Measurements from ENCODE around the gene FAM171A1.
"Not testable (repeated sequence)": the region's sequence is repeated elsewhere in the genome, so short reads cannot be mapped to it uniquely, and the experiment has no call there.

Gene FAM171A1

GRCh38 chr10:15370856-15371701, at the start of gene FAM171A1:
Gene FAM171A1 (minus strand): TSS chr10:15371289. CDS start chr10:15371052, 237 bp downstream.
- DNase-seq (ENCODE audit: low spot score): peak; percentile 34

- DNase-seq (ENCODE audit: low spot score): no peak
Observed at GRCh38 chr10:15420858-15421257, 49.8 kb upstream of the FAM171A1 start.

GRCh38 chr10:15419279-15419874, 48.3 kb upstream of the FAM171A1 start:
- DNase-seq (ENCODE audit: low spot score): peak; percentile 51

GRCh38 chr10:15416034-15416433, 44.9 kb upstream of the FAM171A1 start:
- no peak for DNase-seq (ENCODE audit: low spot score)

- no peak for DNase-seq (ENCODE audit: low spot score)
Observed at GRCh38 chr10:15411010-15411409, 39.9 kb upstream of the FAM171A1 start.

- DNase-seq (ENCODE audit: low spot score): not testable (repeated sequence)
Observed at GRCh38 chr10:15409350-15409749, 38.3 kb upstream of the FAM171A1 start.

GRCh38 chr10:15408557-15408956, 37.5 kb upstream of the FAM171A1 start:
- DNase-seq (ENCODE audit: low spot score): no peak

- DNase-seq (ENCODE audit: low spot score): no peak
Observed at GRCh38 chr10:15405319-15405718, 34.2 kb upstream of the FAM171A1 start.

GRCh38 chr10:15401382-15401781, 30.3 kb upstream of the FAM171A1 start:
- no peak for DNase-seq (ENCODE audit: low spot score)

GRCh38 chr10:15400461-15400860, 29.4 kb upstream of the FAM171A1 start:
- not testable (repeated sequence) for DNase-seq (ENCODE audit: low spot score)

- no peak for DNase-seq (ENCODE audit: low spot score)
Observed at GRCh38 chr10:15399060-15399661, 28.1 kb upstream of the FAM171A1 start.

GRCh38 chr10:15395935-15396334, 24.8 kb upstream of the FAM171A1 start:
- DNase-seq (ENCODE audit: low spot score): no peak

GRCh38 chr10:15393139-15393825, 22.2 kb upstream of the FAM171A1 start:
- no peak for DNase-seq (ENCODE audit: low spot score)

GRCh38 chr10:15391491-15391890, 20.4 kb upstream of the FAM171A1 start:
- DNase-seq (ENCODE audit: low spot score): no peak

GRCh38 chr10:15388172-15388571, 17.1 kb upstream of the FAM171A1 start:
- DNase-seq (ENCODE audit: low spot score): not testable (repeated sequence)

- peak; percentile 23 for DNase-seq (ENCODE audit: low spot score)
Observed at GRCh38 chr10:15387021-15387420, 15.9 kb upstream of the FAM171A1 start.

- DNase-seq (ENCODE audit: low spot score): no peak
Observed at GRCh38 chr10:15385552-15386455, 14.7 kb upstream of the FAM171A1 start.

- no peak for DNase-seq (ENCODE audit: low spot score)
Observed at GRCh38 chr10:15381420-15381819, 10.3 kb upstream of the FAM171A1 start.

GRCh38 chr10:15379078-15379477, 8.0 kb upstream of the FAM171A1 start:
- DNase-seq (ENCODE audit: low spot score): peak; percentile 25

- DNase-seq (ENCODE audit: low spot score): no peak
Observed at GRCh38 chr10:15378569-15378968, 7.5 kb upstream of the FAM171A1 start.

- DNase-seq (ENCODE audit: low spot score): no peak
Observed at GRCh38 chr10:15374566-15374965, 3.5 kb upstream of the FAM171A1 start.
